OCI-LY1 (cell line): Measurements from ENCODE around the gene TK2.

Source experiments
- EZH2 ChIP-seq: fragments of 200-600 bp; sonication (generic), shearing (Covaris generic); IDR thresholded peaks from 2 replicates; pipeline ENCODE4 v1.8.0; 2017; ENCODE audit warnings: borderline replicate concordance, mixed run types, mild to moderate bottlenecking, antibody characterized with exemption, low read length, moderate library complexity, mixed read lengths
- TF ChIP-seq, protein P1 (sequence below): fragments of 200-600 bp; sonication (generic), shearing (Covaris generic); IDR thresholded peaks from 2 replicates; pipeline ENCODE4 v1.5.1; 2017; ENCODE audit warnings: mild to moderate bottlenecking, antibody characterized with exemption, low read length, moderate library complexity, mixed read lengths

DNA sequence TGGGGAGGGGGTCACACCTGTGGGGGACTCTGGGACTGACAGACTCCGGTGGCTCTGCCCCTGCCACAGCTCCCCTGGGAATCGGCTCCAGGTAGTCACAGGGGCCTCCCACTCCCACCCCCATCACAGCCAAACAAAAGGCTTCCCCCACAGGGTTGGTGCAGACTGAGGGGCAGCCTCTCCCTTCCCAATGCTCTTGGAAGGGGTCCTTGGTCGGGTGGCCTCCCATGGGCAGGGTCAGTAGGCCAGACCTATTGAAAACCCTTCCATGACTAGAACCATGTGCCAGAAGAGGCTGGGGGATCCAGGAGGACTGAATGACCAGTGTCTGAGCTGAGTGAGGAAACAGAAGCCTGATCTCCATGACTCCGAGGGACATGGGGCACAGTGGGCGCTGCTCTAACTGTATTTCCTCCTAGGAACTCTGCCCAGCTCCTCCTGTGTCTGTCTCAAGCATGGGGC lies 28.6 kb downstream of the TK2 start:
- TF ChIP-seq, protein P1, sequence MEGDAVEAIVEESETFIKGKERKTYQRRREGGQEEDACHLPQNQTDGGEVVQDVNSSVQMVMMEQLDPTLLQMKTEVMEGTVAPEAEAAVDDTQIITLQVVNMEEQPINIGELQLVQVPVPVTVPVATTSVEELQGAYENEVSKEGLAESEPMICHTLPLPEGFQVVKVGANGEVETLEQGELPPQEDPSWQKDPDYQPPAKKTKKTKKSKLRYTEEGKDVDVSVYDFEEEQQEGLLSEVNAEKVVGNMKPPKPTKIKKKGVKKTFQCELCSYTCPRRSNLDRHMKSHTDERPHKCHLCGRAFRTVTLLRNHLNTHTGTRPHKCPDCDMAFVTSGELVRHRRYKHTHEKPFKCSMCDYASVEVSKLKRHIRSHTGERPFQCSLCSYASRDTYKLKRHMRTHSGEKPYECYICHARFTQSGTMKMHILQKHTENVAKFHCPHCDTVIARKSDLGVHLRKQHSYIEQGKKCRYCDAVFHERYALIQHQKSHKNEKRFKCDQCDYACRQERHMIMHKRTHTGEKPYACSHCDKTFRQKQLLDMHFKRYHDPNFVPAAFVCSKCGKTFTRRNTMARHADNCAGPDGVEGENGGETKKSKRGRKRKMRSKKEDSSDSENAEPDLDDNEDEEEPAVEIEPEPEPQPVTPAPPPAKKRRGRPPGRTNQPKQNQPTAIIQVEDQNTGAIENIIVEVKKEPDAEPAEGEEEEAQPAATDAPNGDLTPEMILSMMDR, result no peak
- TF ChIP-seq EZH2, result no peak
